ENCODE results near the gene TNFRSF11A.

TNFRSF11A gene

DNA sequence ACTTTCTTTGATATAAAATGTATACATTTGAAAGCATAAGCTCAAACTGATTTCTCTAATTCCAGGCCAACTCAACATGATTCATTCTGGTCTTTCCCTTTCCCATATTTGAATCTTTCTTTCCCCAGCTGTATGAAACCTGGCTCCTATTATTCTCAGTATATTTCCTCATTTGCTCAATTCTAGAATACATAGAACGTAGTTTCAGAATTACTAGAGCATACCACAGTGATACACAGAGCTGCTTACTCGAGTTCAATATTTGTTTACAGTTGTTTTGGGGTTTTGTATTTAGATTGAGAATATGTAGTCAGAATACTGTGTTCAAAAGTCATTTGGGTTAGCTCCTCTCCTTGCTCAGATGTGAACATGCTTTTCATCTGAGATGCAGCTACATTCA lies 43.0 kb downstream of the TNFRSF11A start:
- no peak overlapping the region for H3K4me3 ChIP-seq (ENCODE audit: low read length)
- no peaks in the 10 kb centered on the region for H4K20me1 ChIP-seq (ENCODE audit: insufficient read depth, low read length)
- H3K27ac ChIP-seq (ENCODE audit: low read length), result no peak overlapping the region
- H3K27me3 ChIP-seq (replicated peaks; ENCODE audit: insufficient read depth, low read length), result no peaks in the 10 kb centered on the region
- no peaks in the 10 kb centered on the region for H3K79me2 ChIP-seq (ENCODE audit: low read length)
- H3K4me1 ChIP-seq (ENCODE audit: low read length), result no peaks in the 10 kb centered on the region
- no peaks in the 10 kb centered on the region for H3F3A ChIP-seq (ENCODE audit: insufficient read depth, low read length)
- H3K4me2 ChIP-seq (ENCODE audit: low read depth, low read length), result no peak overlapping the region
- no peaks in the 10 kb centered on the region for H3K9me3 ChIP-seq (replicated peaks; ENCODE audit: insufficient read depth, low read length)
- no peaks in the 10 kb centered on the region for H3K36me3 ChIP-seq (replicated peaks; ENCODE audit: insufficient read depth, low read length)
- H3K9me2 ChIP-seq (replicated peaks; ENCODE audit: insufficient read depth, low read length), result no peaks in the 10 kb centered on the region
- TF ChIP-seq EZH2 (optimal IDR thresholded peaks at IDR 0.05; ENCODE audit: low read depth, low read length) (no peak), EZH2phosphoT487 (IDR thresholded peaks at IDR 0.05; ENCODE audit: low read length) (no peak)
- TF ChIP-seq, protein P1, sequence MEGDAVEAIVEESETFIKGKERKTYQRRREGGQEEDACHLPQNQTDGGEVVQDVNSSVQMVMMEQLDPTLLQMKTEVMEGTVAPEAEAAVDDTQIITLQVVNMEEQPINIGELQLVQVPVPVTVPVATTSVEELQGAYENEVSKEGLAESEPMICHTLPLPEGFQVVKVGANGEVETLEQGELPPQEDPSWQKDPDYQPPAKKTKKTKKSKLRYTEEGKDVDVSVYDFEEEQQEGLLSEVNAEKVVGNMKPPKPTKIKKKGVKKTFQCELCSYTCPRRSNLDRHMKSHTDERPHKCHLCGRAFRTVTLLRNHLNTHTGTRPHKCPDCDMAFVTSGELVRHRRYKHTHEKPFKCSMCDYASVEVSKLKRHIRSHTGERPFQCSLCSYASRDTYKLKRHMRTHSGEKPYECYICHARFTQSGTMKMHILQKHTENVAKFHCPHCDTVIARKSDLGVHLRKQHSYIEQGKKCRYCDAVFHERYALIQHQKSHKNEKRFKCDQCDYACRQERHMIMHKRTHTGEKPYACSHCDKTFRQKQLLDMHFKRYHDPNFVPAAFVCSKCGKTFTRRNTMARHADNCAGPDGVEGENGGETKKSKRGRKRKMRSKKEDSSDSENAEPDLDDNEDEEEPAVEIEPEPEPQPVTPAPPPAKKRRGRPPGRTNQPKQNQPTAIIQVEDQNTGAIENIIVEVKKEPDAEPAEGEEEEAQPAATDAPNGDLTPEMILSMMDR (IDR thresholded peaks at IDR 0.05; ENCODE audit: low read length), result no peak
- no peak overlapping the region for H2AFZ ChIP-seq (ENCODE audit: low read length)
- DNase-seq, result no peak
- H3K9ac ChIP-seq (ENCODE audit: low read length), result no peak overlapping the region

DNA sequence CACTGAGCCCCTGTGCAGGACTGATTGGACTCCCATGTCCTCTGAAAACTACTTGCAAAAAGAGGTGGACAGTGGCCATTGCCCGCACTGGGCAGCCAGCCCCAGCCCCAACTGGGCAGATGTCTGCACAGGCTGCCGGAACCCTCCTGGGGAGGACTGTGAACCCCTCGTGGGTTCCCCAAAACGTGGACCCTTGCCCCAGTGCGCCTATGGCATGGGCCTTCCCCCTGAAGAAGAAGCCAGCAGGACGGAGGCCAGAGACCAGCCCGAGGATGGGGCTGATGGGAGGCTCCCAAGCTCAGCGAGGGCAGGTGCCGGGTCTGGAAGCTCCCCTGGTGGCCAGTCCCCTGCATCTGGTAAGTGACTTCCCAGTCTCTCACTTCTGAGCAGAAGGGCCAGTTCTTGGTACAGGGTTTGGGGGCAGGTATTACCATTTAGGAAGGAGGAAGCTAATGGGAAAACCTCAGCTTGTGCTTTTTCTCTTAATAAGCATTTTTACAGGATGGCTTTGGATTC lies 44.1 kb downstream of the TNFRSF11A start:
- H3K9ac ChIP-seq (ENCODE audit: low read length), result no peak overlapping the region
- no peaks in the 10 kb centered on the region for H4K20me1 ChIP-seq (ENCODE audit: insufficient read depth, low read length)
- no peaks in the 10 kb centered on the region for H3K36me3 ChIP-seq (replicated peaks; ENCODE audit: insufficient read depth, low read length)
- no peaks in the 10 kb centered on the region for H3K9me2 ChIP-seq (replicated peaks; ENCODE audit: insufficient read depth, low read length)
- no peak overlapping the region for H3K4me3 ChIP-seq (ENCODE audit: low read length)
- no peak for DNase-seq
- no peak for TF ChIP-seq EZH2phosphoT487 (IDR thresholded peaks at IDR 0.05; ENCODE audit: low read length)
- TF ChIP-seq, protein P1 (IDR thresholded peaks at IDR 0.05; ENCODE audit: low read length), result no peak
- no peak for TF ChIP-seq EZH2 (optimal IDR thresholded peaks at IDR 0.05; ENCODE audit: low read depth, low read length)
- no peaks in the 10 kb centered on the region for H3K27me3 ChIP-seq (replicated peaks; ENCODE audit: insufficient read depth, low read length)
- H3K79me2 ChIP-seq (ENCODE audit: low read length), result no peaks in the 10 kb centered on the region
- no peaks in the 10 kb centered on the region for H3F3A ChIP-seq (ENCODE audit: insufficient read depth, low read length)
- no peaks in the 10 kb centered on the region for H3K4me1 ChIP-seq (ENCODE audit: low read length)
- H3K4me2 ChIP-seq (ENCODE audit: low read depth, low read length), result no peak overlapping the region
- H2AFZ ChIP-seq (ENCODE audit: low read length), result no peak overlapping the region
- no peak overlapping the region for H3K27ac ChIP-seq (ENCODE audit: low read length)
- H3K9me3 ChIP-seq (replicated peaks; ENCODE audit: insufficient read depth, low read length), result no peaks in the 10 kb centered on the region

DNA sequence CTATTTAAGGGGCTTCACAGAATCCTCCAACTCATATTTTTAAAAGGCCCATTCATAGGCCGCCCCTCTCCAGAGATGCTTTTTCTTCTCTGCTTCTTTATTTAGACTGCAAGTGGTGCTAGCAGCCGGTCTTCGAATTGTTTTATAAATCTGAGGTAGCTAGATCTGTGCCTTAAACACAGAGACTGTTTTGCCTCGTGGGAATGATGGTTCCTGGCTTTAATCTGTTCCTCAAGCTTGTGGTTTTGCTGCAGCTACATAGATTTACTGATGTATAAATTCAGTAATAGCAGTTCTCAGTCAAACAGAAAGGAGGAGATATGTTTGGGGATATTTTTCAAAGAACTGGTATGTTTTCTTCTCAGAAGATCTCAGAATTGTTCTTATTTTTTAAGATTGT lies 45.3 kb downstream of the TNFRSF11A start:
- H3K4me3 ChIP-seq (ENCODE audit: low read length), result no peak overlapping the region
- DNase-seq, result no peak
- H3K27ac ChIP-seq (ENCODE audit: low read length), result no peak overlapping the region
- no peaks in the 10 kb centered on the region for H3K9me2 ChIP-seq (replicated peaks; ENCODE audit: insufficient read depth, low read length)
- no peaks in the 10 kb centered on the region for H3K27me3 ChIP-seq (replicated peaks; ENCODE audit: insufficient read depth, low read length)
- H2AFZ ChIP-seq (ENCODE audit: low read length), result no peak overlapping the region
- no peak overlapping the region for H3K9ac ChIP-seq (ENCODE audit: low read length)
- H3K9me3 ChIP-seq (replicated peaks; ENCODE audit: insufficient read depth, low read length), result no peaks in the 10 kb centered on the region
- no peak for TF ChIP-seq EZH2phosphoT487 (IDR thresholded peaks at IDR 0.05; ENCODE audit: low read length)
- TF ChIP-seq, protein P1 (IDR thresholded peaks at IDR 0.05; ENCODE audit: low read length), result no peak
- no peak for TF ChIP-seq EZH2 (optimal IDR thresholded peaks at IDR 0.05; ENCODE audit: low read depth, low read length)
- no peaks in the 10 kb centered on the region for H3K79me2 ChIP-seq (ENCODE audit: low read length)
- no peaks in the 10 kb centered on the region for H4K20me1 ChIP-seq (ENCODE audit: insufficient read depth, low read length)
- no peak overlapping the region for H3K4me2 ChIP-seq (ENCODE audit: low read depth, low read length)
- H3F3A ChIP-seq (ENCODE audit: insufficient read depth, low read length), result no peaks in the 10 kb centered on the region
- H3K36me3 ChIP-seq (replicated peaks; ENCODE audit: insufficient read depth, low read length), result no peaks in the 10 kb centered on the region
- no peaks in the 10 kb centered on the region for H3K4me1 ChIP-seq (ENCODE audit: low read length)

All from MM.1S (cell line).